ENCODE results near the gene PKN3. TPM values are rescaled to one million over a fixed set of nuclear protein-coding genes. Genes with fewer than 3 reads are reported as not detected.
"Not testable (repeated sequence)": the region's sequence is repeated elsewhere in the genome, so short reads cannot be mapped to it uniquely, and the experiment has no call there.

PKN3 gene
- total RNA-seq, 4 donors from 2014 or later, result 6.6 to 17.1 (median 8.9) TPM

GRCh38 chr9:128688501-128689292 is 13.6 kb upstream of the PKN3 start, which contains the start of gene SET:
Gene SET, plus strand, starts transcription at chr9:128689222. Its CDS starts 361 bp downstream, at chr9:128689583.
- DNase-seq (ENCODE audit: low spot score in 2 of 2), result peak; percentile 80 to 89
- H3K9me3 ChIP-seq, result no peaks in the 10 kb centered on the region
- 5 to 24% methylated on average over 11 to 46 of the region's 93 CpGs for WGBS, 2 donors

GRCh38 chr9:128689293-128689774 is 13.0 kb upstream of the PKN3 start:
- WGBS, 2 donors, result 0 to 1% methylated on average over 1 to 17 of the region's 80 CpGs
- DNase-seq (ENCODE audit: low spot score in 2 of 2), result peak in 1 of 2 donors; percentile 38
- Histone ChIP-seq H3K4me3 (peak overlapping the region in 3 of 4 donors; percentile 73 to 95 (median 82)), H3K9me3 (no peaks in the 10 kb centered on the region), H3K36me3 (peaks cover 0 to 26% (median 17%) of the 10 kb centered on the region in 3 donors), H3K4me1 (peaks cover 0 to 52% (median 23%) of the 10 kb centered on the region in 4 donors), H3K27ac (peak overlapping the region; percentile 89 to 97 (median 94)), H3K27me3 (no peaks in the 10 kb centered on the region)
- no peak for TF ChIP-seq POLR2A (IDR thresholded peaks at IDR 0.05)

More at GRCh38 chr9:128688501-128689292, 13.6 kb upstream of the PKN3 start, which contains the start of gene SET:
- TF ChIP-seq CTCF (IDR thresholded peaks at IDR 0.05) (no peak), EP300 (IDR thresholded peaks at IDR 0.05) (peak in 1 of 2 donors; percentile 83), POLR2A (IDR thresholded peaks at IDR 0.05) (peak; percentile 97 to 98)
- peak within 1 kb of the TSS; percentile 63 to 95 (median 78) for H3K4me3 ChIP-seq
- H3K27ac ChIP-seq, result peak within 1 kb of the TSS; percentile 89 to 97 (median 96)
- H3K36me3 ChIP-seq, result peaks cover 0 to 20% (median 17%) of the 10 kb centered on the region in 3 donors
- no peaks in the 10 kb centered on the region for H3K27me3 ChIP-seq
- H3K4me1 ChIP-seq, result peaks cover 0 to 57% (median 24%) of the 10 kb centered on the region in 4 donors

- 1% methylated on average over 17 to 45 of the region's 83 CpGs for WGBS, 2 donors
- Histone ChIP-seq H3K9me3 (no peaks in the 10 kb centered on the region), H3K27ac (peak overlapping the region in 3 of 4 donors; percentile 73 to 97 (median 78)), H3K4me1 (peaks cover 0 to 45% (median 20%) of the 10 kb centered on the region in 4 donors), H3K36me3 (peaks cover 0 to 33% (median 17%) of the 10 kb centered on the region in 3 donors), H3K4me3 (peak overlapping the region; percentile 61 to 95 (median 72)), H3K27me3 (no peaks in the 10 kb centered on the region)
- TF ChIP-seq POLR2A (IDR thresholded peaks at IDR 0.05) (peak in 1 of 2 donors; percentile 8), EP300 (IDR thresholded peaks at IDR 0.05) (no peak), CTCF (IDR thresholded peaks at IDR 0.05) (no peak)
- DNase-seq (ENCODE audit: low spot score in 2 of 2), result no peak
These were observed 12.3 kb upstream of the PKN3 start for GRCh38 chr9:128689820-128690683.

GRCh38 chr9:128690684-128691034 is 11.6 kb upstream of the PKN3 start:
- Histone ChIP-seq H3K4me3 (peak overlapping the region; percentile 61 to 95 (median 72)), H3K36me3 (peaks cover 0 to 37% (median 17%) of the 10 kb centered on the region in 3 donors), H3K9me3 (no peaks in the 10 kb centered on the region), H3K27ac (peak overlapping the region in 3 of 4 donors; percentile 73 to 97 (median 78)), H3K27me3 (no peaks in the 10 kb centered on the region), H3K4me1 (peaks cover 0 to 39% (median 17%) of the 10 kb centered on the region in 4 donors)
- TF ChIP-seq POLR2A (IDR thresholded peaks at IDR 0.05) (no peak), CTCF (IDR thresholded peaks at IDR 0.05) (no peak), EP300 (IDR thresholded peaks at IDR 0.05) (no peak)
- no peak for DNase-seq (ENCODE audit: low spot score in 2 of 2)
- 6 to 8% methylated on average over 5 of the region's 5 CpGs for WGBS, 2 donors

GRCh38 chr9:128693738-128694137 is 8.6 kb upstream of the PKN3 start:
- not testable (repeated sequence) for H3K9me3 ChIP-seq; H3K27me3 ChIP-seq; H3K27ac ChIP-seq; DNase-seq (ENCODE audit: low spot score in 2 of 2); H3K4me3 ChIP-seq
- Histone ChIP-seq H3K36me3 (peaks cover 0 to 49% (median 17%) of the 10 kb centered on the region in 3 donors), H3K4me1 (peaks cover 0 to 25% (median 12%) of the 10 kb centered on the region in 4 donors)
- 79 to 81% methylated on average over 3 of the region's 3 CpGs for WGBS, 2 donors

All from tibial nerve (tissue), 4 donors.